Heart left ventricle (tissue), 13 donors: ENCODE data around the gene NUDT16L1.

Experiments
- POLR2A ChIP-seq, 2 donors: fragments of 450-650 bp; IDR thresholded peaks; one replicate each; pipeline ENCODE4 v1.6.1; 2017; ENCODE audit warnings: antibody characterized with exemption in 2 of 2, mild to moderate bottlenecking in 2 of 2, moderate library complexity in 2 of 2
- TF ChIP-seq, protein P1 (sequence below), 12 donors: fragments of 200-600 bp; sonication (generic) in 4 of 12; IDR thresholded peaks; one replicate each; pipeline versions ENCODE4 v1.5.0 to v1.8.0; 2018 to 2022; ENCODE audit warnings: antibody characterized with exemption in 12 of 12, mild to moderate bottlenecking in 5 of 12
- donor health status: ischemic (EF 13 %, LVEDD 7.1; RV severe dilation, severe dysfunction).
- donor health status: DM: no; HTN: yes; CAD: no.
- donor health status: DM: no; HTN: no; CAD: no.
- donor health status: ischemic (EF 25% LVEDD 6.9; RV normal size, moderate dysfunction).
- donor health status: ischemic (EF 25% LVEDD 5.7; RV mildly dilated, moderate dysfunction).
- donor health status: ischemic (EF 35%, LVEDD 5.7; RV mildly dilated, moderate dysfunction).
- donor health status: nonischemic (EF 11% LVEDD 7.7; RV severe dilation, severe dysfunction).
- donor health status: DM: yes; HTN: yes; CAD: no.
- donor health status: PGD.
- donor health status: ischemic (EF 29% LVEDD 5.4; RV normal size, mild dysfunction).
- donor health status: nonischemic (EF 23%, LVEDD 6.1; RV moderate dilation, normal function).

DNA sequence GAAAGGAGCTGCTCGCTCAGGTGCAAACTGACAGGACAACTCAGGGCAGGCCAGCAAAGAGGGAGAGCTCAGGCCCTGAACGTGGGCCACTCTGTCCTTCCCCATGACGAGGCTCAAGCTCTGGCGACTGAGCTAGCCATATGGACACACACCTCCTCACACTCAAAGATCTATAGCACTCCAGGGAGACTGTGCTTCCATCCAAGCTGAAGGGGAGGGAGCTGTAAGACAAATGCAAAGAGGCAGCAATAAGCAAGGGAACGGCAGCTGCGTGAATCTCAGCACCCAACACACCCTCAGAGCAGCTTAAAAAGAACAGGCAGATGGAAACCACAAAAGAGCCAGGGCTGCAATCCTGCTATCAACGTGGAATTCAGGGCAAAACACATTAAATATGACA lies 13.5 kb downstream of the NUDT16L1 start:
- TF ChIP-seq, protein P1, sequence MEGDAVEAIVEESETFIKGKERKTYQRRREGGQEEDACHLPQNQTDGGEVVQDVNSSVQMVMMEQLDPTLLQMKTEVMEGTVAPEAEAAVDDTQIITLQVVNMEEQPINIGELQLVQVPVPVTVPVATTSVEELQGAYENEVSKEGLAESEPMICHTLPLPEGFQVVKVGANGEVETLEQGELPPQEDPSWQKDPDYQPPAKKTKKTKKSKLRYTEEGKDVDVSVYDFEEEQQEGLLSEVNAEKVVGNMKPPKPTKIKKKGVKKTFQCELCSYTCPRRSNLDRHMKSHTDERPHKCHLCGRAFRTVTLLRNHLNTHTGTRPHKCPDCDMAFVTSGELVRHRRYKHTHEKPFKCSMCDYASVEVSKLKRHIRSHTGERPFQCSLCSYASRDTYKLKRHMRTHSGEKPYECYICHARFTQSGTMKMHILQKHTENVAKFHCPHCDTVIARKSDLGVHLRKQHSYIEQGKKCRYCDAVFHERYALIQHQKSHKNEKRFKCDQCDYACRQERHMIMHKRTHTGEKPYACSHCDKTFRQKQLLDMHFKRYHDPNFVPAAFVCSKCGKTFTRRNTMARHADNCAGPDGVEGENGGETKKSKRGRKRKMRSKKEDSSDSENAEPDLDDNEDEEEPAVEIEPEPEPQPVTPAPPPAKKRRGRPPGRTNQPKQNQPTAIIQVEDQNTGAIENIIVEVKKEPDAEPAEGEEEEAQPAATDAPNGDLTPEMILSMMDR (IDR thresholded peaks at IDR 0.05): no peak
- no peak for TF ChIP-seq POLR2A (IDR thresholded peaks at IDR 0.05)
